HepG2 (cell line): ENCODE results near the gene NGRN. TPM values are rescaled to one million over a fixed set of nuclear protein-coding genes. Genes with fewer than 3 reads are reported as not detected.
A peak's percentile ranks its signal among the peaks of the same experiment; 100 is the strongest.

ENCODE experiments used
- BORCS8-MEF2B ChIP-seq: sonication (generic); formaldehyde crosslinking; IDR thresholded peaks from 2 replicates; pipeline ENCODE4 v1.8.0; 2022; ENCODE audit warnings: mild to moderate bottlenecking, missing genetic modification reagents
- ELF1 ChIP-seq: sonication (generic); formaldehyde crosslinking; IDR thresholded peaks from 2 replicates; pipeline ENCODE4 v1.4.0; 2020; ENCODE audit warnings: missing genetic modification reagents
- ETV5 ChIP-seq: IDR thresholded peaks from 2 replicates; pipeline ENCODE4 v1.6.1; 2018; ENCODE audit warnings: missing biosample characterization, missing genetic modification reagents, inconsistent platforms, borderline replicate concordance
- GATAD2A ChIP-seq: IDR thresholded peaks from 2 replicates; pipeline ENCODE4 v1.6.1; 2016
- HNF1A ChIP-seq, 2 experiments: sonication (generic) in 1 of 2; formaldehyde crosslinking in 1 of 2; IDR thresholded peaks; 2 replicates each; pipeline versions ENCODE4 v1.4.0 to v1.6.1; 2016 to 2020; ENCODE audit warnings: borderline replicate concordance in 1 of 2, low read depth in 1 of 2, mild to moderate bottlenecking in 1 of 2, missing genetic modification reagents in 1 of 2
- HOMEZ ChIP-seq: IDR thresholded peaks from 2 replicates; pipeline ENCODE4 v1.6.1; 2016; ENCODE audit warnings: low read depth
- HOXD1 ChIP-seq: sonication (generic); formaldehyde crosslinking; IDR thresholded peaks from 2 replicates; pipeline ENCODE4 v1.5.0; 2020; ENCODE audit warnings: missing genetic modification reagents
- JUND ChIP-seq: sonication (generic); formaldehyde crosslinking; IDR thresholded peaks from 2 replicates; pipeline ENCODE4 v1.8.0; 2022; ENCODE audit warnings: mild to moderate bottlenecking, missing genetic modification reagents
- POGK ChIP-seq: sonication (generic); formaldehyde crosslinking; conservative IDR thresholded peaks from 2 replicates; pipeline ENCODE4 v1.8.0; 2022; ENCODE audit warnings: mild to moderate bottlenecking, moderate library complexity, missing genetic modification reagents
- POGZ ChIP-seq: sonication (generic); formaldehyde crosslinking; IDR thresholded peaks from 2 replicates; pipeline ENCODE4 v1.4.0; 2020; ENCODE audit warnings: mild to moderate bottlenecking, missing genetic modification reagents
- RFXAP ChIP-seq: sonication (generic); formaldehyde crosslinking; IDR thresholded peaks from 2 replicates; pipeline ENCODE4 v1.4.0; 2020; ENCODE audit warnings: missing genetic modification reagents, borderline replicate concordance
- SMYD3 ChIP-seq: sonication (generic); formaldehyde crosslinking; IDR thresholded peaks from 2 replicates; pipeline ENCODE4 v1.8.1; 2023; ENCODE audit warnings: mild to moderate bottlenecking, missing genetic modification reagents
- THAP9 ChIP-seq: sonication (generic); formaldehyde crosslinking; IDR thresholded peaks from 2 replicates; pipeline ENCODE4; 2020; ENCODE audit warnings: missing genetic modification reagents, mild to moderate bottlenecking, borderline replicate concordance
- ZNF333 ChIP-seq: sonication (generic); formaldehyde crosslinking; IDR thresholded peaks from 2 replicates; pipeline ENCODE4 v1.4.0; 2020; ENCODE audit warnings: mild to moderate bottlenecking, missing genetic modification reagents, borderline replicate concordance
- ZNF616 ChIP-seq: sonication (generic); formaldehyde crosslinking; IDR thresholded peaks from 2 replicates; pipeline ENCODE4 v1.5.0; 2020; ENCODE audit warnings: low read depth, mild to moderate bottlenecking, missing genetic modification reagents
- polyA plus RNA-seq, 8 experiments: library from polyadenylated mRNA; depleted of rRNA in 3 of 8; stranded (reverse) in 7 of 8; unstranded in 1 of 8; fragments of >200 nt; fragmentation: Illumina TruSeq in 4 of 8; extraction: Trizol in 4 of 8; gene quantifications; 2 replicates each; pipeline versions ENCODE4 v1.2.1 to v1.2.3, GENCODE V29; 2011 to 2016; ENCODE audit warnings: low read depth in 4 of 8, missing spikeins in 1 of 8, mixed read lengths in 1 of 8; ENCODE audit not compliant: insufficient read depth in 1 of 8
- total RNA-seq, 5 experiments: library from RNA; depleted of rRNA; stranded (reverse); fragments of >200 nt; fragmentation: Illumina TruSeq; extraction: Trizol; gene quantifications; 2 replicates each; pipeline ENCODE4 v1.2.3, GENCODE V29; 2016; ENCODE audit warnings: low read depth in 1 of 5
- TF ChIP-seq, protein P1 (sequence below): sonication (generic); formaldehyde crosslinking; IDR thresholded peaks from 2 replicates; pipeline ENCODE4 v1.8.0; 2022; ENCODE audit warnings: mild to moderate bottlenecking, missing genetic modification reagents

NGRN gene
- total and polyA plus RNA-seq, 2 of the 13 experiments (the other 11 are each of a cell fraction or from before 2014, with no cell fraction given), result 39.8 to 63.7 TPM

DNA sequence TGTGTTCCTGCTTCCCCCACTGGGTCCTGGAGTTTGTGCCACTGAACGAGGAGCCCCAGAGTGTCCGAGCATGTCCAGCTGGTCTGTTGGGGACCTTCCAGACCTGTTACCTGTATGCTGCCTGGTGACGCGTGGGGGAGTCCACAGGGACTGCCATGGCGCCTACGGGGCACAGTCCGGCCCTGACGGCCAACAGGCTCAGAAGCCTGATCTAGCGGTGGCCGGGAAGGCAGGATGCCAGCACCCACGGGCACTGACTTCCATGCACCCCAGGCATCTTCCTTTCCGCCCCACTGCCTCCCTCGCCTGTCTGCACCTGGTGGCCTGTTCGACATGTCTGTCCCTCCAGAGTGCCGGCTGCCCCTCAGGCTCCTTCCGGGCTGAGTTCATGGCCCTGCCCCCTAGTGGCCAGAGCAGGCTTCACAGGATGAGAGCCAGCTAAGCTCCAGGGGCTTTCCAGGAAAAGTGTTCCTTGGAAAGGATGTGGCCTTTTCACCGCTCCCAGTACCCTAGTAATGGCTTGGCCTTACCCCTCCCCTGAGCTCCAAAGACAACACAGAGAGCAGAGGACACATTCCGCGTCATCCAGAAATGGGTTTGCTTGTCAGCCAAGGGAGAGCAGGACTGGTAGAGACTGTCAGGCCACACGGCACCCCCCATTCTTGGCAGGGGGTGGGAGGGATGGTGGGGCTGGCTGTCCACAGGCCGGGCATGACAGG, 35.7 kb downstream of the NGRN start (continued):
- TF ChIP-seq HNF1A (IDR thresholded peaks at IDR 0.05; ENCODE audit: low read depth), result no peak
- peak; percentile 34; the same call in 1 of the 2 replicates for TF ChIP-seq HNF1A (CRISPR knock-in tag; IDR thresholded peaks at IDR 0.05; ENCODE audit: borderline replicate concordance)
- TF ChIP-seq GATAD2A (CRISPR knock-in tag), result 0 out of 2 replicates have a peak, but pooled peaks have one; percentile 9
- no peak for TF ChIP-seq THAP9 (CRISPR knock-in tag)
- TF ChIP-seq ZNF616 (CRISPR knock-in tag), result no peak
- no peak for TF ChIP-seq RFXAP (CRISPR knock-in tag)
- TF ChIP-seq, protein P1, sequence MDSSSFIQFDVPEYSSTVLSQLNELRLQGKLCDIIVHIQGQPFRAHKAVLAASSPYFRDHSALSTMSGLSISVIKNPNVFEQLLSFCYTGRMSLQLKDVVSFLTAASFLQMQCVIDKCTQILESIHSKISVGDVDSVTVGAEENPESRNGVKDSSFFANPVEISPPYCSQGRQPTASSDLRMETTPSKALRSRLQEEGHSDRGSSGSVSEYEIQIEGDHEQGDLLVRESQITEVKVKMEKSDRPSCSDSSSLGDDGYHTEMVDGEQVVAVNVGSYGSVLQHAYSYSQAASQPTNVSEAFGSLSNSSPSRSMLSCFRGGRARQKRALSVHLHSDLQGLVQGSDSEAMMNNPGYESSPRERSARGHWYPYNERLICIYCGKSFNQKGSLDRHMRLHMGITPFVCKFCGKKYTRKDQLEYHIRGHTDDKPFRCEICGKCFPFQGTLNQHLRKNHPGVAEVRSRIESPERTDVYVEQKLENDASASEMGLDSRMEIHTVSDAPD, result no peak
- peak; percentile 31; the same call in 1 of the 2 replicates for TF ChIP-seq POGZ (CRISPR knock-in tag)
- TF ChIP-seq ZNF333 (CRISPR knock-in tag), result 0 out of 2 replicates have a peak, but pooled peaks have one; percentile 36
- TF ChIP-seq JUND (CRISPR knock-in tag), result 0 out of 2 replicates have a peak, but pooled peaks have one; percentile 18
- 0 out of 2 replicates have a peak, but pooled peaks have one; percentile 60 for TF ChIP-seq BORCS8-MEF2B
- TF ChIP-seq HOXD1 (CRISPR knock-in tag), result no peak
- peak; percentile 72 for TF ChIP-seq ETV5
- TF ChIP-seq SMYD3 (CRISPR knock-in tag), result no peak
- peak; percentile 78 for TF ChIP-seq POGK (CRISPR knock-in tag)
- peak; percentile 74 for TF ChIP-seq ELF1 (CRISPR knock-in tag)
- TF ChIP-seq HOMEZ (CRISPR knock-in tag), result no peak
